ENCODE measurements around the gene SLC25A53.

- TF ChIP-seq, protein P1, sequence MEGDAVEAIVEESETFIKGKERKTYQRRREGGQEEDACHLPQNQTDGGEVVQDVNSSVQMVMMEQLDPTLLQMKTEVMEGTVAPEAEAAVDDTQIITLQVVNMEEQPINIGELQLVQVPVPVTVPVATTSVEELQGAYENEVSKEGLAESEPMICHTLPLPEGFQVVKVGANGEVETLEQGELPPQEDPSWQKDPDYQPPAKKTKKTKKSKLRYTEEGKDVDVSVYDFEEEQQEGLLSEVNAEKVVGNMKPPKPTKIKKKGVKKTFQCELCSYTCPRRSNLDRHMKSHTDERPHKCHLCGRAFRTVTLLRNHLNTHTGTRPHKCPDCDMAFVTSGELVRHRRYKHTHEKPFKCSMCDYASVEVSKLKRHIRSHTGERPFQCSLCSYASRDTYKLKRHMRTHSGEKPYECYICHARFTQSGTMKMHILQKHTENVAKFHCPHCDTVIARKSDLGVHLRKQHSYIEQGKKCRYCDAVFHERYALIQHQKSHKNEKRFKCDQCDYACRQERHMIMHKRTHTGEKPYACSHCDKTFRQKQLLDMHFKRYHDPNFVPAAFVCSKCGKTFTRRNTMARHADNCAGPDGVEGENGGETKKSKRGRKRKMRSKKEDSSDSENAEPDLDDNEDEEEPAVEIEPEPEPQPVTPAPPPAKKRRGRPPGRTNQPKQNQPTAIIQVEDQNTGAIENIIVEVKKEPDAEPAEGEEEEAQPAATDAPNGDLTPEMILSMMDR (conservative IDR thresholded peaks at IDR 0.05; ENCODE audit: low read depth, low read length) = no peak
- TF ChIP-seq EZH2phosphoT487 (IDR thresholded peaks at IDR 0.05; ENCODE audit: borderline replicate concordance, low read length) = no peak
- TF ChIP-seq EZH2 (IDR thresholded peaks at IDR 0.05; ENCODE audit: low read length, unreplicated experiment) = no peak
Observed at GRCh38 chrX:104108955-104109354, 47.9 kb downstream of the SLC25A53 start.
